Right atrium auricular region (tissue), 2 donors: ENCODE data around the gene CBX2. TPM values are rescaled to one million over a fixed set of nuclear protein-coding genes. Genes with fewer than 3 reads are reported as not detected.

Experiments
- DNase-seq: peaks from one replicate; pipeline ENCODE4 v3.0.0-alpha.2; 2019; ENCODE audit warnings: low spot score
- H3K27ac ChIP-seq, 2 donors: fragments of 200-600 bp; sonication (generic); 1 replicate in 1 of 2; 2 replicates in 1 of 2; pipeline ENCODE4 v1.5.1; 2016 to 2019
- H3K27me3 ChIP-seq, 2 donors: fragments of 200-600 bp; sonication (generic); one replicate each; pipeline versions ENCODE4 v1.5.1 to v1.6.0; 2017 to 2019
- H3K36me3 ChIP-seq: fragments of 200-600 bp; sonication (generic); one replicate; pipeline ENCODE4 v1.5.1; 2016
- H3K4me1 ChIP-seq, 2 donors: fragments of 200-600 bp; sonication (generic); one replicate each; pipeline versions ENCODE4 v1.5.1 to v1.6.0; 2017 to 2019
- H3K4me3 ChIP-seq, 2 donors: fragments of 200-600 bp; sonication (generic); 1 replicate in 1 of 2; 2 replicates in 1 of 2; pipeline ENCODE4 v1.5.1; 2017 to 2019; ENCODE audit warnings: mild to moderate bottlenecking in 1 of 2, moderate library complexity in 1 of 2
- H3K9me3 ChIP-seq, 2 donors: fragments of 200-600 bp; sonication (generic); one replicate each; pipeline ENCODE4 v1.5.1; 2019
- total RNA-seq, 2 donors: library from RNA; depleted of rRNA; stranded (reverse); fragments of >200 nt; gene quantifications; one replicate each; pipeline ENCODE4 v1.1.0, GENCODE V29; 2016
- TF ChIP-seq, protein P1 (sequence below), 2 donors: fragments of 200-600 bp; sonication (generic); IDR thresholded peaks; one replicate each; pipeline ENCODE4 v1.5.1; 2019; ENCODE audit warnings: antibody characterized with exemption in 2 of 2

Gene CBX2
- total RNA-seq, 2 donors from 2014 or later, result 1.0 to 1.7 TPM

GRCh38 chr17:79818026-79818758 lies 40.2 kb downstream of the CBX2 start:
- TF ChIP-seq, protein P1, sequence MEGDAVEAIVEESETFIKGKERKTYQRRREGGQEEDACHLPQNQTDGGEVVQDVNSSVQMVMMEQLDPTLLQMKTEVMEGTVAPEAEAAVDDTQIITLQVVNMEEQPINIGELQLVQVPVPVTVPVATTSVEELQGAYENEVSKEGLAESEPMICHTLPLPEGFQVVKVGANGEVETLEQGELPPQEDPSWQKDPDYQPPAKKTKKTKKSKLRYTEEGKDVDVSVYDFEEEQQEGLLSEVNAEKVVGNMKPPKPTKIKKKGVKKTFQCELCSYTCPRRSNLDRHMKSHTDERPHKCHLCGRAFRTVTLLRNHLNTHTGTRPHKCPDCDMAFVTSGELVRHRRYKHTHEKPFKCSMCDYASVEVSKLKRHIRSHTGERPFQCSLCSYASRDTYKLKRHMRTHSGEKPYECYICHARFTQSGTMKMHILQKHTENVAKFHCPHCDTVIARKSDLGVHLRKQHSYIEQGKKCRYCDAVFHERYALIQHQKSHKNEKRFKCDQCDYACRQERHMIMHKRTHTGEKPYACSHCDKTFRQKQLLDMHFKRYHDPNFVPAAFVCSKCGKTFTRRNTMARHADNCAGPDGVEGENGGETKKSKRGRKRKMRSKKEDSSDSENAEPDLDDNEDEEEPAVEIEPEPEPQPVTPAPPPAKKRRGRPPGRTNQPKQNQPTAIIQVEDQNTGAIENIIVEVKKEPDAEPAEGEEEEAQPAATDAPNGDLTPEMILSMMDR (IDR thresholded peaks at IDR 0.05), result no peak
- H3K27me3 ChIP-seq, result peaks cover 5 to 28% of the 10 kb centered on the region in 2 donors
- H3K4me3 ChIP-seq, result no peak overlapping the region
- H3K4me1 ChIP-seq, result peaks cover 0 to 47% of the 10 kb centered on the region in 2 donors
- H3K9me3 ChIP-seq, result no peaks in the 10 kb centered on the region
- H3K36me3 ChIP-seq, result no peaks in the 10 kb centered on the region
- no peak for DNase-seq
- peak overlapping the region; percentile 77 to 88 for H3K27ac ChIP-seq

- peaks cover 1 to 24% of the 10 kb centered on the region in 2 donors for H3K27me3 ChIP-seq
- no peaks in the 10 kb centered on the region for H3K9me3 ChIP-seq
- H3K4me1 ChIP-seq, result peaks cover 0 to 42% of the 10 kb centered on the region in 2 donors
- no peaks in the 10 kb centered on the region for H3K36me3 ChIP-seq
- TF ChIP-seq, protein P1 (IDR thresholded peaks at IDR 0.05), result no peak
- peak overlapping the region; percentile 77 to 88 for H3K27ac ChIP-seq
- H3K4me3 ChIP-seq, result no peak overlapping the region
- no peak for DNase-seq
These were observed 41.1 kb downstream of the CBX2 start for GRCh38 chr17:79819085-79819484.

GRCh38 chr17:79819534-79820276 lies 41.8 kb downstream of the CBX2 start:
- Histone ChIP-seq H3K27ac (peak overlapping the region; percentile 77 to 88), H3K4me3 (no peak overlapping the region), H3K9me3 (no peaks in the 10 kb centered on the region), H3K4me1 (peaks cover 0 to 36% of the 10 kb centered on the region in 2 donors), H3K36me3 (no peaks in the 10 kb centered on the region), H3K27me3 (peaks cover 0 to 17% of the 10 kb centered on the region in 2 donors)
- DNase-seq, result no peak
- TF ChIP-seq, protein P1 (IDR thresholded peaks at IDR 0.05), result no peak

DNA sequence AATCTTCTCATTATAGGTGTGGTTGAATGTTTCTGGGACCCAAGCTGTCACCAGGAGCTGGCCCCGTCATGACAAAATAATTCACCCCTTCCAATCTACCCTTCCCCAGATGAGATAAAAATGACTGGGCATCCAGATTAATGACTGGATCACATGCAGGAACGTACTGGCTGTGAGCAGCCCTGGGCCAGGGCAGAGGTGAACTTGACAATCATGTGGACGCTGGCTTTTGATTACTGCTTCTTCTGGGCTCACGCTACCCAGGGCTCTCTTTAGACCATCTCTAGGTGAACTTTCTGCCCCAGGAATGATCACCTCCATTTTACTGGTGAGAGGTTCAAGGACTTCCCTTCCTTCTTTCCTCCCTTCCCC lies 43.0 kb downstream of the CBX2 start:
- Histone ChIP-seq H3K27me3 (peaks cover 0 to 5% of the 10 kb centered on the region in 2 donors), H3K27ac (peak overlapping the region; percentile 77 to 88), H3K4me1 (peaks cover 0 to 26% of the 10 kb centered on the region in 2 donors), H3K36me3 (no peaks in the 10 kb centered on the region), H3K4me3 (no peak overlapping the region), H3K9me3 (no peaks in the 10 kb centered on the region)
- DNase-seq, result no peak
- TF ChIP-seq, protein P1 (IDR thresholded peaks at IDR 0.05), result no peak

- Histone ChIP-seq H3K9me3 (no peaks in the 10 kb centered on the region), H3K4me1 (peaks cover 0 to 26% of the 10 kb centered on the region in 2 donors), H3K36me3 (no peaks in the 10 kb centered on the region), H3K27me3 (no peaks in the 10 kb centered on the region), H3K4me3 (no peak overlapping the region), H3K27ac (peak overlapping the region; percentile 77 to 88)
- TF ChIP-seq, protein P1 (IDR thresholded peaks at IDR 0.05), result no peak
- no peak for DNase-seq
These were observed 43.6 kb downstream of the CBX2 start for GRCh38 chr17:79821331-79822095.
